Activated B cell treated with CpG ODN at 0.5 μM for 24 hours (primary cell): ENCODE measurements around the gene VPS45. TPM values are rescaled to one million over a fixed set of nuclear protein-coding genes. Genes with fewer than 3 reads are reported as not detected.

ENCODE experiments used
- ATAC-seq: fragments of 200-7000 bp; cut with Tn5 transposase; one replicate; pipeline ENCODE4 v1.10.0; 2021; ENCODE audit warnings: low read depth, mild to moderate bottlenecking, moderate library complexity
- CTCF ChIA-PET: fragments of 350-600 bp; sonication (Branson Sonifier 250); formaldehyde crosslinking; loops from one replicate; lab custom pipeline; 2021; ENCODE audit warnings: antibody characterized with exemption; lab: Charles Lee
- POLR2A ChIA-PET: fragments of 350-600 bp; sonication (Branson Sonifier 250); formaldehyde crosslinking; loops from one replicate; lab custom pipeline; 2021; ENCODE audit warnings: antibody characterized with exemption; lab: Charles Lee
- DNase-seq: peaks from one replicate; pipeline ENCODE4 v3.0.0; 2022
- H3K27ac Mint-ChIP-seq: one replicate; pipeline ENCODE4 v1.8.0; 2020; ENCODE audit warnings: mixed read lengths
- H3K27me3 Mint-ChIP-seq: one replicate; pipeline ENCODE4 v1.8.0; 2021; ENCODE audit warnings: mixed read lengths
- H3K36me3 Mint-ChIP-seq: one replicate; pipeline ENCODE4 v1.8.0; 2021; ENCODE audit warnings: low read depth, mixed read lengths
- H3K4me1 Mint-ChIP-seq: one replicate; pipeline ENCODE4 v1.8.0; 2021; ENCODE audit warnings: mixed read lengths
- H3K4me3 Mint-ChIP-seq: one replicate; pipeline ENCODE4 v1.8.0; 2020; ENCODE audit warnings: mild to moderate bottlenecking, mixed read lengths
- H3K9me3 Mint-ChIP-seq: one replicate; pipeline ENCODE4 v1.8.0; 2020; ENCODE audit warnings: mixed read lengths
- intact Hi-C: fragments of 100-400 bp; cut with micrococcal nuclease; formaldehyde crosslinking; loops from one replicate; pipeline ENCODE4 v1.15.1; 2024
- total RNA-seq: library from RNA; stranded (reverse); gene quantifications from 2 replicates; pipeline ENCODE4 v1.2.3, GENCODE V29; 2022
- TF ChIP-seq, protein P1 (sequence below): fragments of 200-600 bp; IDR thresholded peaks from one replicate; pipeline ENCODE4 v1.8.0; 2022; ENCODE audit warnings: antibody characterized with exemption, mild to moderate bottlenecking

VPS45 gene
- total RNA-seq, 1 donor from 2014 or later, result 46.0 TPM

- POLR2A ChIA-PET, result interaction anchor here (0.7 to 9.3 kb wide), 11 partner anchors 11 to 400 kb away, joined by 3 to 388 read pairs (median 23); partner anchors contain the start of genes ANP32E, PLEKHO1 and VPS45
- intact Hi-C loops, result loop anchor here (2.0 to 10.0 kb wide), 4 partner anchors 25 to 267 kb away; partner anchors contain the start of genes BOLA1 and VPS45
- no peak for DNase-seq
- TF ChIP-seq, protein P1, sequence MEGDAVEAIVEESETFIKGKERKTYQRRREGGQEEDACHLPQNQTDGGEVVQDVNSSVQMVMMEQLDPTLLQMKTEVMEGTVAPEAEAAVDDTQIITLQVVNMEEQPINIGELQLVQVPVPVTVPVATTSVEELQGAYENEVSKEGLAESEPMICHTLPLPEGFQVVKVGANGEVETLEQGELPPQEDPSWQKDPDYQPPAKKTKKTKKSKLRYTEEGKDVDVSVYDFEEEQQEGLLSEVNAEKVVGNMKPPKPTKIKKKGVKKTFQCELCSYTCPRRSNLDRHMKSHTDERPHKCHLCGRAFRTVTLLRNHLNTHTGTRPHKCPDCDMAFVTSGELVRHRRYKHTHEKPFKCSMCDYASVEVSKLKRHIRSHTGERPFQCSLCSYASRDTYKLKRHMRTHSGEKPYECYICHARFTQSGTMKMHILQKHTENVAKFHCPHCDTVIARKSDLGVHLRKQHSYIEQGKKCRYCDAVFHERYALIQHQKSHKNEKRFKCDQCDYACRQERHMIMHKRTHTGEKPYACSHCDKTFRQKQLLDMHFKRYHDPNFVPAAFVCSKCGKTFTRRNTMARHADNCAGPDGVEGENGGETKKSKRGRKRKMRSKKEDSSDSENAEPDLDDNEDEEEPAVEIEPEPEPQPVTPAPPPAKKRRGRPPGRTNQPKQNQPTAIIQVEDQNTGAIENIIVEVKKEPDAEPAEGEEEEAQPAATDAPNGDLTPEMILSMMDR, result no peak
- no peak for ATAC-seq
- H3K9me3 Mint-ChIP-seq, result no peaks in the 10 kb centered on the region
- peaks cover 97% of the 10 kb centered on the region for H3K4me1 Mint-ChIP-seq
- H3K27ac Mint-ChIP-seq, result peak overlapping the region; percentile 98
- peak overlapping the region; percentile 81 for H3K4me3 Mint-ChIP-seq
- CTCF ChIA-PET, result interaction anchor here (1.0 to 8.9 kb wide), 9 partner anchors 9 to 274 kb away, joined by 3 to 166 read pairs (median 4); partner anchors contain the start of genes PLEKHO1 and VPS45
- H3K36me3 Mint-ChIP-seq, result peaks cover 33% of the 10 kb centered on the region
- no peaks in the 10 kb centered on the region for H3K27me3 Mint-ChIP-seq
These were observed 94.4 kb downstream of the VPS45 start for GRCh38 chr1:150161747-150162581.

DNA sequence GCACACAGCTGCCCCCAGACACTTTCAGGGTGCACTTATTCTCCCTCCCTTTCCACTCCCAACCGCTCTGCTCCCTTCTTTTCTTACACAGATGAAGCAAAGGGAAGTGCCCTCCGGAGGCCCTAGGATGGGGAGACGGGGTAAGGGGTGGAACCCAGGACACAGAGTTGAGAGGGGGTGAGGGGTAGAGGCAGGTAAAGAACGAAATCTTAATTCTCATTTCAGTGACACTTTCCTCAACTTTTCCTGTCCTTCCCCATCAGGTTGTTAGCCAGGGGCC is 94.9 kb downstream of the VPS45 start:
- POLR2A ChIA-PET, result interaction anchor here (1.1 to 9.3 kb wide), 10 partner anchors 11 to 400 kb away, joined by 3 to 388 read pairs (median 26); partner anchors contain the start of genes PLEKHO1 and VPS45
- peak overlapping the region; percentile 98 for H3K27ac Mint-ChIP-seq
- H3K4me1 Mint-ChIP-seq, result peaks cover 92% of the 10 kb centered on the region

DNA sequence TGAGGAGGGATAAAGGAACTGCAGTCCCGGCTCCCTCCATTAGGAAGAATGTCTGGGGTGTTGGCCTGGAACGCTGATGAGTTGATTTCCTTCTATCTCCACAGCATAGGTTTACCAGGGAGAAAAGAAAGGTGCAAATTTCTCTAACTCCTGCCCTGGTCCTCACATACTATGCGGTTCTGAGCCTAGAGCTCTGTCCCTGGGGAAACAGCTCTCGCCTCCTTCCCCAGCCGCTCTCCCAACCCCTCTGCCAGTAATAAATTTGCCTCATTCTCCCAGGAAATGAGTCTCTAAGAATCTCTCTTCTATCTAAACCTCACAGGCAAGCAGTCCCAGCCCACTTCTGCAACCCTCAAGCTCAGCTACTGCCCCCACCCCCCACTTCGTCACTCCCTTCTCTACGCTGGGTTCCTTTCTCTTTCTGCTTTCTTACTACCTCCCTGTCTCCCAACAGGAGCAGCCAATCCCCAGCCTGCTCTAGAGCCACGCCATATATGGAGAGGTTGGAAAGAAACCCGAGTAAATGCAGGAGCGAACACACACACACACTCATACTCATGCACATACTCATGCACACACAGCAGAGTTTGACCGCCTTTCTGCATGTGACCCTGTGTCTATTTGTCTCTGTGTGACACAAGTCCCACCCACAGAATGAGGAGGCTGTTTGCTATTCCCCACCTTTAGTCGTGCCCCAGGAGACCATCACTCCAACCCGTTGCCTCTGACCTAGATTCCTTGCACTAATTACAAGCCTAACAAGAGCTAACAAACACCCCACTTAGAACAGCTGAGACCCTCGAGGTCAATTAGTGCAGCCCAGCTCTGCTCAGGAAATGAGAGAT is 95.5 kb downstream of the VPS45 start:
- peaks cover 86% of the 10 kb centered on the region for H3K4me1 Mint-ChIP-seq
- no peaks in the 10 kb centered on the region for H3K27me3 Mint-ChIP-seq
- POLR2A ChIA-PET, result interaction anchor here (1.1 to 9.3 kb wide), 7 partner anchors 12 to 276 kb away, joined by 3 to 388 read pairs (median 29); partner anchors contain the start of genes PLEKHO1 and VPS45
- CTCF ChIA-PET, result interaction anchor here (1.2 to 8.9 kb wide), 5 partner anchors 12 to 275 kb away, joined by 4 to 166 read pairs (median 4); partner anchors contain the start of gene VPS45
- ATAC-seq (peak; percentile 28), DNase-seq (peak; percentile 34)
- TF ChIP-seq, protein P1, result no peak
- H3K9me3 Mint-ChIP-seq, result no peaks in the 10 kb centered on the region
- H3K4me3 Mint-ChIP-seq, result peak overlapping the region; percentile 81
- peak overlapping the region; percentile 98 for H3K27ac Mint-ChIP-seq
- H3K36me3 Mint-ChIP-seq, result peaks cover 21% of the 10 kb centered on the region
- intact Hi-C loops, result loop anchor here (10.0 kb wide), 1 partner anchor 268 kb away; the partner anchor contains the start of gene BOLA1

More for the DNA sequence above, 94.9 kb downstream of the VPS45 start:
- H3K4me3 Mint-ChIP-seq, result peak overlapping the region; percentile 81
- intact Hi-C loops, result loop anchor here (10.0 kb wide), 1 partner anchor 268 kb away; the partner anchor contains the start of gene BOLA1
- ATAC-seq, result no peak
- no peak for DNase-seq
- CTCF ChIA-PET, result interaction anchor here (1.0 to 8.9 kb wide), 7 partner anchors 10 to 275 kb away, joined by 4 to 166 read pairs (median 4); partner anchors contain the start of gene VPS45
- TF ChIP-seq, protein P1, result no peak
- no peaks in the 10 kb centered on the region for H3K9me3 Mint-ChIP-seq
- peaks cover 27% of the 10 kb centered on the region for H3K36me3 Mint-ChIP-seq
- H3K27me3 Mint-ChIP-seq, result no peaks in the 10 kb centered on the region

- Mint-ChIP-seq H3K9me3 (no peaks in the 10 kb centered on the region), H3K27ac (peak overlapping the region; percentile 98), H3K27me3 (no peaks in the 10 kb centered on the region), H3K4me1 (peaks cover 82% of the 10 kb centered on the region), H3K4me3 (peak overlapping the region; percentile 24), H3K36me3 (peaks cover 10% of the 10 kb centered on the region)
- no peak for ATAC-seq
- TF ChIP-seq, protein P1, result no peak
- intact Hi-C loops, result loop anchor here (10.0 kb wide), 1 partner anchor 269 kb away; the partner anchor contains the start of gene BOLA1
- CTCF ChIA-PET, result interaction anchor here (1.9 to 8.9 kb wide), 4 partner anchors 23 to 202 kb away, joined by 16 to 166 read pairs (median 24); partner anchors contain the start of gene VPS45
- POLR2A ChIA-PET, result interaction anchor here (1.6 to 9.3 kb wide), 8 partner anchors 8 to 277 kb away, joined by 6 to 388 read pairs (median 28); partner anchors contain the start of genes PLEKHO1 and VPS45
- DNase-seq, result no peak
These were observed 96.6 kb downstream of the VPS45 start for GRCh38 chr1:150164224-150164623.
